GM19239 (cell line): ENCODE data around the gene HAGHL.
"Not testable (repeated sequence)": the region's sequence is repeated elsewhere in the genome, so short reads cannot be mapped to it uniquely, and the experiment has no call there.

Experiments used
- DNase-seq: peaks from one replicate; pipeline ENCODE4 v3.0.0; 2011; ENCODE audit warnings: low spot score; ENCODE audit not compliant: insufficient read length
- FAIRE-seq: peaks from 2 replicates; lab custom pipeline; 2011; peaks lifted over from hg19 to GRCh38; lab: Jason Lieb, UNC

Gene HAGHL

DNA sequence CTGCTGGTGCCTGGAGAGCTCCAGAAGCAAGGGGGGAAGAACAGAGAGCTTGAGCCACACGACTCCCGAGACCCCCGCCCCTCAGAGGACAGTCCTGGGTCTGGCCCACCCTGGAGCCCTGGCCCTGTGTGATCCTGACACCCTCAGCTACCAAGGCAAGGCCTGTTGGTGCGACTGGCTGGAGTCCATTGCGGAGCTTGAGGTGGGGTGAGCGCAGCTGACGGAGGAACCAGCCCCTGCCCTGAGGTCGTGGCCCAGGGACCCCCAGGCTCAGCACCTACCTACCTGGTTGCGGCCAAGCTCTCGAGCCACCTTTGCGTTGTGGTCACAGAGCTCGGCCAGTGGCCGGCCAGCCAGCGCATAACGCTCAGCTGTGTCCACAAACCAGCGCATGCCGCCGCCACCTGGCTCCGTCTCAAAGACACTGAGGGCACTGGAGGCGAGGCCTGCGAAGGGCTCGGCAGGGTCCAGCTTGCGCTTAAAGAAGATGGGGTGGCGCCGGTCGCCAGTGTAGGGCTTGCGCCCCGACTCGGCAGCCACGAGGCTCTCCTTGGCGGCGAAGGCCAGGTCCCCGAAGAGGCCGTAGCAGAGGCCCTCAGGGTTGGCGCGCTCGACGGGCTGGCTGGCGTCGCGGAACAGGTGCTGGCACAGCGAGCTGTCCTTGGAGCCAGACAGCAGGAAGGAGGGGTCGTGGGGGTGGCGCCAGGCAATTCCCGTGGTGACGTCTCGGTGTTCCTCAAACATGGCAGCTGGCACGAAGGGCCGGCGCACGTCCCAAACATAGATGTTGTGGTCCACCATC lies 40.2 kb upstream of the HAGHL start:
- no peak for DNase-seq
- FAIRE-seq: no peak

GRCh38 chr16:687499-687898 lies 39.4 kb upstream of the HAGHL start:
- FAIRE-seq (no peak), DNase-seq (no peak)

GRCh38 chr16:689175-689897 lies 37.6 kb upstream of the HAGHL start:
- no peak for FAIRE-seq
- DNase-seq: no peak

DNA sequence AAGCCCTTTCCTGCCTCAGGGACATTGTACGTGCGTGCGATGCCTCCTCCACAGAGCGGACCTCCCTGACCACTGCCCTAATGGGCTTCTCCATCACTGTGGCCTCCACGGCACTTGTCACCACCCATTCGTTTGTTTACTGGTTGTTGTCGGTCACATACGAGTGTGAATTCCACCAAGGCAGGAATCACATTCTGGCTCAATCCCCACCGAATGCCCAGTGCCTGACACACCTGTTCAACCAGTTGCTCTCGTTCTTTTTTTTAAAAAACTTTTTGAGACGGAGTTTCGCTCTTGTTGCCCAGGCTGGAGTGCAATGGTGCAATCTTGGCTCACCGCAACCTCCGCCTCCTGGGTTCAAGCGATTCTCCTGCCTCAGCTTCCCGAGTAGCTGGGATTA lies 35.7 kb upstream of the HAGHL start:
- DNase-seq, FAIRE-seq: not testable (repeated sequence)

DNA sequence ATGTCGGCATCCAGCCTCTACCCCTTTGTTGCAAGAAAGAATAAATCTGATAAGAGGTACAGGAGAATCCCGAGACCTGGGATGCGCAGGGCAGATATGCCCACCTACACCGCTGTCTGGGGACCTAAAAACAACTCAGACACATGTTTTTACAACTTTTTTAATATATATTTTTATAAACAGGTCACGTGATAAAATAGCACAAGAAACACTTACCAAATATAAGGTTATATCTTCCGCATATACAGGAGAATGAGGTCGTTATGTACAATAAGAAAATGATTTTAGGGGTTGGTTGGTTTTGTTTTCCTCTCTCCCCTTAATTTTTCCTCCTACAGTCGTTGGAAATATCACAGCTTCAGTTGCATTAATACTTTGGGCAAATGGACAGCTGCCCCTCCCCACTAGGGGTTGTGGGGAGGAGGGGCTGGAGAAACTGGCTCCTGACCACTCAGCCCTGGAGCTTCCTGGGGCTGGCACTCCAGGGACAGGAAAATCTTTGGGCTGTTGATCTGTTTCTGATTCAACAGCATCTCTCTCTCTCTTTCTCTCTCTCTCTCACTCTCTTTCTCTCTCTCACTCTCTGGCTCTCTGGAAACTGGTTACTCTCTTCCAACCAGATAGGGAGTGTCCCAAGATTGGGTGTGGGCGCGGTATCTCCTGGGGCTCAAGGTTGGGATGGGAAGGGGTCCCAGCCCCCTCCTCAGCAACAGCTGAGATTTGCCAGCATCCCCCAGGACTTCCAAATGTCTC lies 34.4 kb upstream of the HAGHL start:
- DNase-seq (no peak), FAIRE-seq (no peak)

- no peak for FAIRE-seq
These were observed 33.5 kb upstream of the HAGHL start for GRCh38 chr16:693364-693763.

DNA sequence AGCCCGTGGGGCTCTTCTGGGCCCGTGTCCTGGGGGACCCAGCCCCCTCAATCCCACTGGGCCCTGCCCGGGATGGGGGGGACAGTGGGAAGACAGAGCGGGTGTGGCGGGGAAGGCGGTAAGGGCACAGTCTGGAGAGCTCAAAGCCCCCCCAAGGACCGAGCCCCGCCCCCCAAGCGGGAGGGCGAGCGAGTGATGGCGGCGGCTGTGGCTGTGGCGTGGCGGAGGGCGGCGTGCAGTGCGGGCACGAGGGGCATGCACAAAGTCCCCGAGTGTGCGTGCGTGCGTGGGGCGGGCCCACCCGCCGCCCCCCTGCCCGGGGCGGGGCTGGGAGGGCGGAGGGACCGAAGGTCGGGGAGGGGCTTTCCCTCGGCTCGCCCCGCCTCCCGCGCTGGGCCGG lies 33.1 kb upstream of the HAGHL start:
- FAIRE-seq: no peak
- no peak for DNase-seq

More at GRCh38 chr16:693364-693763, 33.5 kb upstream of the HAGHL start:
- DNase-seq: no peak

- FAIRE-seq (no peak), DNase-seq (no peak)
These were observed 32.6 kb upstream of the HAGHL start for GRCh38 chr16:694187-694862.

DNA sequence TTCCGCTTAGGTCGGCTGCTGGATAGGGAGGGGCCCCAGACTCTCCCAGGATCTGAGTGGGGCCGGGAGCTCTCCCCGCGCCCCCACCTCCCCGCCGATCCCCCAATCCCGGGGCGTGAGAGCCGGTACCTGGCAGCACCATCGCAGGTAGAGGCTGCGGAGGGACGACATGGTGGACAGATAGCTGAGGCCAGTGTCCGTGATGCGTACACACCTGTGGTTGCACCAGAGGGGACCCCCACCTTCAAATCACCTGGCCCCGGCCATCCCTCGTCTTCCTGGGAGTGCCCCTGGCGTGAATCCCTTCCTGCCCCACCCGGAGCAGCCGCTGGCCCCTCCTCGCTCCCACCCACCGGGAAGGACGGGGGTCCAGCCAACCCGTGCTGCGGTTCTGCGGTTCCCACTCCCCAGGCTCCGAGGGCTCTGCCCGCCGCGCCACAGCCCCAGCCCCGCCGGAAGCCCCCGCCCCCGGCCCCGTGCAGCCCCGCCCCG lies 32.0 kb upstream of the HAGHL start:
- FAIRE-seq (no peak), DNase-seq (no peak)

- FAIRE-seq (no peak), DNase-seq (peak; percentile 83)
These were observed 31.4 kb upstream of the HAGHL start for GRCh38 chr16:695355-696089.

DNA sequence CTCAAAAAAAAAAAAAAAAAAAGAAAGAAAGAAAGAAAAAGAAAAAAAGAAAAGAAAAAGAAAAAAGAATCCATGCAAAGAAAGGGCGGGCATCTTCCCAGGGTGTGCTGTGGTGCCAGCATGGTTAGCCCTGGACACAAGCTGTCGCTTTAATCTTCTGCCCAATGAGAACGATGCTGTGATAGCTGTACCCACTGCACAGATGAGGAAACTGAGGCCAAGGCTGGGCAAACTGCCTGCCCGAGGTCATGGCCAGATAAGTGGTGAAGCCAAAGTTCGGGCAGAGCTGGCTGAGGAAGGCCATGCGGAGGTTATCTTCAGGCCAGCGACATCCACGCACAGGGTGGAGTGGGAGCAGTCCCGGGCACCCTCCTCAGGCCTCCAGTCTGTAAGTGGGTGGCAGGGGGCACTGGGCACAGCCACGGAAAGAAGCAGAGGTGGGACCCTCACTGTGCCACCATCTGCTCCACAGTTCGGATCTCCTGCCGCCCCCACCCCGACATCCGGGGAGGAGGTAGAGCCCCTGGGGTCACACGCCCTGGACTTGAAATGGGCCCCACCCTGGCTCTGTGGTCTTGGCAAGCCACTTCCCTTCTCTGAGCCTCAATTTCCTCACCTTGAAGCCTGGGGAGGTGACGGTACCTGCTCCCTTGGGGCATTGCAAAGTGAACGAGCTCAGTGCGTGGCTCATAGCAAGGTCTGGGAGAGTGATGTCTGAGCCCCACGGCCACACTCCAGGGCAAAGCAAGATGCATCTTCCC lies 27.8 kb upstream of the HAGHL start:
- DNase-seq (no peak), FAIRE-seq (no peak)

DNA sequence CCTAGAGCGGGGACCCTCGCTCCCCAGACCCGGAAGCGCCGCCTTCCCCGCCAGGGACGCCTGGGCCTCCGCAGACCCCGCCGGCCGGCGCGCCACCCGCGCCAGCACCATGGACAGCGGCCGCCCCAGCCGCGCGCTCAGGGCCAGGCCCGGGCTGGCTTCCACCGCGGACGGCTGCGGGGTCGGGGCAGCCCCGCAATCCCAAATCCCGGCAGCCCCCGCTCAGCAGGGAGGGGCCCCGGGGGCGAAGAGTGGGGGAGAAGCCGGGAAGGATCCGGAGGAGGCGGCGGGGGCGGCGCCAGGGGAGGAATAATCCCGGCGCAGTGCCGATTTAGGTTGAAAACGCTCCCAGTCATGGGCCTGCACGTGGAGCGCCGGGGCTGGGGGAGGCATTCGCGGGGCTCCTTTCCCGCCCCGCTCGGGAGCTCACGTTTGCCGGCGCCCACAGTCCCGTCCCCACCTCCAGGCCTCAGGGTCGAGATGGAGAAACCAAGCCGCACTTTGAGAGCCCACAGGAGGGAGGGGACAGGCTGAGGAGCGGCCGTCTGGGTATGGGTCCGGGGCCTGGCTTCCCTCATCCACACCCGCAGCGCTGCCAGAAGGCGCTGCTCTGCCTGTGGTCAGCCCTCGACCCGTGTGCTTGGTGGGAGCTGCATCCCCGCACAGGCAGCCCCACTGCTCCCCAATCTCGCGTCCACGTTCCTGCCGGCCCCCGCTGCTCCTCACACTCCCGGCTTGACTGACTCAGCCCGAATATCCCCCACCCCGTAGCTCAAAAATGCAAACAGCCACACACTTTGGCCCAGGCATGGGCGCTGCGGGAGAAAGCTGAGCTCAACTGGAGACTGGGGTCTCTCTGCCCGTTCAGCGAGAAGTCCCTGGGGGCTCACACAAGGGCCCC lies 26.0 kb upstream of the HAGHL start:
- DNase-seq: no peak
- no peak for FAIRE-seq

DNA sequence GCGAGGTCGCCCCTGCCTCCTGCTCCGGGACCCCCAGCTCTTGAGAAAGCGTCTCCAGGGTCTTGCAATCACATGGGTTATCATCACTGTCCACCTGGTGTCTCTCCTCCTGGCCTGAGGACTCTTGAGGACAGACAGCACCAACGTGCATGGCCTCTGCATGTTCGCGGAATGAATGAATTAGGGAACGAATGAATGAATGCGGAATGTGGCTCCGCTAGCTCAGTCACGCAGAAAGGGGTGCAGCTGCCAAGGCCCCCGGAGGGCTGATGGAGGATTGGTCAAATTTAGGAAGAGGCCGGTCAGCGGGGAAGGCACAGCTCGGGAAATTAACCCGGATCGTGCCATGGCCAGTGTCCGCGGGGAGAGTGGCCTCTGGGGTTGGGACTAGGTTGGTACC lies 24.6 kb upstream of the HAGHL start:
- DNase-seq (no peak), FAIRE-seq (no peak)

DNA sequence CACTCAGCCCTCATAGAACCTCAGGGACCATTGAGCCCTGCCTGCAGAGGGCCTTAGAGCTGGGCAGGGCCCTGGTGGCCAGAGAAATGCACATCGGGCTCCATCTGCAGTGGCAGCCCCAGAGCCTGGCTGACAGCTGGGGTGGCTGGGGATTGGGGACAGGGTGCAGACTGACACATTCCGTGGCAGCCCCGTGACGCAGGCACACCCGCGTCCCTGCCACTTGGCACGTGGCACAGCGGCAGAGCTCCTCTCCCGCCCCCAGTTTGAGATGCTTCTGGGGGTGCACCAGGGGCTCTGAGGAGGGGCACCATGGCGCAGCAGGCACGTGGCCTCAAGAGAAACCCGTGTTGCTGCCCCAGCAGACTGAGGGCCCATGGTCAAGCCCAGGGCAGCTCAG lies 23.5 kb upstream of the HAGHL start:
- DNase-seq (no peak), FAIRE-seq (no peak)

DNA sequence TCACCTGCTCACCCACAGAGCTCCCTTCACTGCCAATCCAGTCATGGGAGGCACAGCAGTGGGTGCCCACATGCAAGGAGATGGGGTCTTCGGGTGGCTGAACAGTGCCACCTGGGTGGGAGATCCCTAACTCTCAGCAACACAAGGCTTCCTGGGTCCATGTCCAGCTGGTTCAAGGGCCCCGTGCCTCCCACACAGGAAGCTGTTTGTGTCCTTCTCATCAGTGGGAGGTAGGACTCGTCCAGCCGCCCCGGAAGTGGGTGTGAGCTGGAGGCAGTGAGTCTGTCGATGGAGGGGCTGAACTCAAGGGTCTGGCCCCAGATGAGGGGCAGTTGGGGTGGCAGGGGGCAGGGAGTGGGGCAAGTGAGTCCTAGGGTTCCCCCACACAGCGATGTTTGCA lies 22.9 kb upstream of the HAGHL start:
- DNase-seq (no peak), FAIRE-seq (no peak)

- DNase-seq: no peak
- FAIRE-seq: no peak
These were observed 22.1 kb upstream of the HAGHL start for GRCh38 chr16:704552-705380.
